Measurements from ENCODE around the gene AQP9. TPM values are rescaled to one million over a fixed set of nuclear protein-coding genes. Genes with fewer than 3 reads are reported as not detected.
A peak's percentile ranks its signal among the peaks of the same experiment; 100 is the strongest.
"Not testable (repeated sequence)": the region's sequence is repeated elsewhere in the genome, so short reads cannot be mapped to it uniquely, and the experiment has no call there.

The AQP9 gene
- total and polyA plus RNA-seq, 5 experiments from 2014 or later: 0.09 to 0.18 TPM; not detected in 3

DNA sequence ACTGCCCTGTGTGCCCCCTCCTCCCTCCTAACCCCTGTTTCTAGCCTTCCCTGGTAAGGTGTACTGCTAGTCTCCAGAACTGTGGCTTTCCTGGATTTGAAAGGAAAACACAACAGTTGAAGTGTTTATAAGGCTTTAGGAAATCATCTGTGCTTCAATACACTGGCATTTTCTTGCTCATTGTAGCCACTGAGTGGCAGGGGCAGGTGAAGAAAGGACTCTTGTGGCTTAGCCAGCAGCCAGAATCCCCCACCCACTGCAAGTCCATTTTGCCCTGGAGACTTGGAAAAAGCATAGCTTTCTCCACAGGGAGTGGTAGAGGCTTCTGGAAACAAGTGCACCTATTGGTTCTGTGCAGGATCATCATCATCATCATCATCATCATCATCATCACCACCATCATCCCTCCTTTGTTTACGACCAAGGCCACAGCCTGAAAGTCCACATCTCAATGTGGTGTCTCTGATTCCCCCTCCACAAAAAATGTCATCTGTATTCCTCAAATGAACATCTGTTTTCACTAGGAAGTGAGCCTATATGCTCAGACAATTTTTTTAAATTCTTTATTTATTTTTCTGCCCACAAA is 33.4 kb downstream of the AQP9 start:
- H3K27me3 Mint-ChIP-seq: peaks cover 12 to 52% (median 23%) of the 10 kb centered on the region in 5 donors

DNA sequence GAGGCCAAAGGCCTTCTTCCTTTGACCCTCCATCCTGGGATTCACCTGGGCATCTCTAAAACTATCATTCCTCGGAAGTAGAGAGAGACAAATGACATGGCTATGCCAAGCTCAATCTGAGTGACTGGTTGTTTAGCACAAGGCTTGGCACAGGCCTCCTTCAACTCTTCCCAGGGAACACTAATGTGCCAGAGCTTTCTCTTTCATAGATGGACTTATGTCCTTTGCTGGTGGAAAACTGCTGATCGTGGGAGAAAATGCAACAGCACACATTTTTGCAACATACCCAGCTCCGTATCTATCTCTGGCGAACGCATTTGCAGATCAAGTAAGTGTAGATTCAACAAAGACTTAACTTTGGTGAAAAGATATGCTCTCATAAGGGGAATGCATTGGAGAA is 36.5 kb downstream of the AQP9 start:
- no peak for ATAC-seq
- no peak overlapping the region for H3K27ac Mint-ChIP-seq
- no peaks in the 10 kb centered on the region for H3K9me3 Mint-ChIP-seq
- DNase-seq: no peak
- no peaks in the 10 kb centered on the region for H3K4me1 Mint-ChIP-seq
- POLR2A ChIA-PET: no interaction called here
- peaks cover 17 to 52% (median 29%) of the 10 kb centered on the region in 5 donors for H3K27me3 Mint-ChIP-seq
- H3K4me3 Mint-ChIP-seq: no peak overlapping the region
- no peaks in the 10 kb centered on the region for H3K36me3 Mint-ChIP-seq

More for the DNA sequence above, 33.4 kb downstream of the AQP9 start:
- ATAC-seq (no peak), DNase-seq (no peak)
- POLR2A ChIA-PET: no interaction called here
- H3K27ac Mint-ChIP-seq: no peak overlapping the region
- no peaks in the 10 kb centered on the region for H3K9me3 Mint-ChIP-seq
- H3K36me3 Mint-ChIP-seq: no peaks in the 10 kb centered on the region
- no peak overlapping the region for H3K4me3 Mint-ChIP-seq
- no peaks in the 10 kb centered on the region for H3K4me1 Mint-ChIP-seq

DNA sequence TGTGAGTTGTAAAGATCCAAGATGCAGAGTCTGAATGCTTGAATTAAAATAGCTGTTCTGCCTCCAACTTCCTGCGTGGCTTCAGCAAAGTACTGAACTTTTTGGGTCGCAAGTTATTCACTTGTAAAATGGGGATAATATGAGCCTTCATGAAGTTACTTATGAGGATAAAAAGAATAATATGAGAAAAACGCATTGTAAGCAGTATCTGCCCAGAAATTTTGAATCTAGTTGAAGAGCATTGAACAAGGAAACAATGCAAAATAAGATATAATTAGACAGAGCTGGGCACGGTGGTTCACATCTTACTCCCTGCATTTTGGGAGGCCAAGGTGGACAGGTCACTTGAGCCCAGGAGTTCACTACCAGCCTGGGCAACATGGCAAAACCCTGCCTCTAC is 37.8 kb downstream of the AQP9 start:
- Mint-ChIP-seq H3K4me3 (no peak overlapping the region), H3K27me3 (peaks cover 17 to 53% (median 31%) of the 10 kb centered on the region in 5 donors), H3K36me3 (no peaks in the 10 kb centered on the region), H3K9me3 (no peaks in the 10 kb centered on the region), H3K27ac (no peak overlapping the region), H3K4me1 (no peaks in the 10 kb centered on the region)
- POLR2A ChIA-PET: no interaction called here
- ATAC-seq: no peak
- DNase-seq: no peak

DNA sequence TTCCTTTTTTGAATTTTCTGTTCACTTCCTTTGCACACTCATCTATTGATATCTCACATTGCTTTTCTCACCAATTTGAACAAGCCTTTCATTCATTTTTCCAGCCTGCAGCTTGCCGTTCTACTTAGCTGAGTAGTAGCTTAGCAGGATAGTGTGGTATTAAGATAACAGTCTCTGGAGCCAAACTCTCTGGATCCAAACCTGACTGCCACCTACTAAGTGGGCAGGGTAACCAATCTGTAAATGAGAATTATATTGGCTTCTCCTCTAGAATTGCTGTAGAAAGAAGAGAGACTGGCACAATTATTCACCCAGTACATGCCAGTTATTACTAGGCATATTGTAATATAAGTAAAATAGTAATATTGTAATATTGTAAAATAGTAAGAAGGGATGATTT is 40.5 kb downstream of the AQP9 start:
- POLR2A ChIA-PET: no interaction called here

DNA sequence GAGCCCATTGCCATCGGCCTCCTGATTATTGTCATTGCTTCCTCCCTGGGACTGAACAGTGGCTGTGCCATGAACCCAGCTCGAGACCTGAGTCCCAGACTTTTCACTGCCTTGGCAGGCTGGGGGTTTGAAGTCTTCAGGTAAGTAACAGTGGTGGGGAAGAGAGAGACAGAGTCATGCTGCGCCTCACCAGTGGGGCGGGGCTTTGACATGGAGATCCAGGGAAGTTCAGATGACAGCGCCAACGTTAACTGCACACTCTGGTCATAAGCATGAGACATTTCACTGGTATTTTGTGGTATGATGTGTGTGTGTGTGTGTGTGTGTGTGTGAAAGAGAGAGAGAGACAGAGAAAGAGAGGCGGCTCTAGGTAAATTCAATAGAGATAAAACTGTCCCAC is 41.0 kb downstream of the AQP9 start:
- H3K27me3 Mint-ChIP-seq: peaks cover 13 to 51% (median 36%) of the 10 kb centered on the region in 5 donors
- H3K4me3 Mint-ChIP-seq: no peak overlapping the region
- no peaks in the 10 kb centered on the region for H3K36me3 Mint-ChIP-seq
- no peaks in the 10 kb centered on the region for H3K9me3 Mint-ChIP-seq
- POLR2A ChIA-PET: no interaction called here
- H3K4me1 Mint-ChIP-seq: no peaks in the 10 kb centered on the region
- no peak overlapping the region for H3K27ac Mint-ChIP-seq
- DNase-seq (no peak), ATAC-seq (no peak)

More for the DNA sequence above, 40.5 kb downstream of the AQP9 start:
- Mint-ChIP-seq H3K27ac (no peak overlapping the region), H3K27me3 (peaks cover 13 to 51% (median 36%) of the 10 kb centered on the region in 5 donors), H3K4me1 (no peaks in the 10 kb centered on the region), H3K9me3 (no peaks in the 10 kb centered on the region), H3K36me3 (no peaks in the 10 kb centered on the region), H3K4me3 (no peak overlapping the region)
- no peak for ATAC-seq
- DNase-seq: no peak

DNA sequence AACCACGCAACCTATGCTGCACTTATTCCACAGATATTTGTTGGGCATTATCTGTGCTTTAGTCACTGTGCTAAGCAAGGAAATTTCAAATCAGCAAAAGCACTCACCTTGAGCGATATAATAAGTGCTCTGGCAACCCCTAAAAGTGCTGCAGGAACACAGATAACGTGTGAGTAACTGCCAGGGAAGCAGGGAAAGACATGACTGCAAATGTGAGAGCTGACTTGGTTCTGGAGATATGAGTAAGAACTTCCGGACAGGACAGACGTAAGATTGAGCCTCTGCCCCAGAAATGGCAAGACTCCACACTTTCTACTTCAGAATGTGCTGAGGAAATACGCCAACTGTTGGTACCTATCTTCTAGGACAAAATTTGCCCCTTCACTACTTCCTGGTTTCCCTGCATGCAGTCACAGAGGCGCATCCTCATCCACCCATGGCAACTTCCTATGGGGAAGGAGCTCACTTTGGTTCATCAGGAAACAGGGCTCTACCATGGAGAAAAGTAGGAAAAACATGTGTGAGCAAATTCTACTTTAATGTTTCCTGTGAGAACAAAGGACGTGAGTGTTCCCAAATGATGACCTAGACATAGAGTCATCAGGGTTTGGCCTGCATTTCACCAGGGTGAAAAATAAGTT is 41.7 kb downstream of the AQP9 start:
- H3K4me3 Mint-ChIP-seq: no peak overlapping the region
- POLR2A ChIA-PET: no interaction called here
- no peak for ATAC-seq

DNA sequence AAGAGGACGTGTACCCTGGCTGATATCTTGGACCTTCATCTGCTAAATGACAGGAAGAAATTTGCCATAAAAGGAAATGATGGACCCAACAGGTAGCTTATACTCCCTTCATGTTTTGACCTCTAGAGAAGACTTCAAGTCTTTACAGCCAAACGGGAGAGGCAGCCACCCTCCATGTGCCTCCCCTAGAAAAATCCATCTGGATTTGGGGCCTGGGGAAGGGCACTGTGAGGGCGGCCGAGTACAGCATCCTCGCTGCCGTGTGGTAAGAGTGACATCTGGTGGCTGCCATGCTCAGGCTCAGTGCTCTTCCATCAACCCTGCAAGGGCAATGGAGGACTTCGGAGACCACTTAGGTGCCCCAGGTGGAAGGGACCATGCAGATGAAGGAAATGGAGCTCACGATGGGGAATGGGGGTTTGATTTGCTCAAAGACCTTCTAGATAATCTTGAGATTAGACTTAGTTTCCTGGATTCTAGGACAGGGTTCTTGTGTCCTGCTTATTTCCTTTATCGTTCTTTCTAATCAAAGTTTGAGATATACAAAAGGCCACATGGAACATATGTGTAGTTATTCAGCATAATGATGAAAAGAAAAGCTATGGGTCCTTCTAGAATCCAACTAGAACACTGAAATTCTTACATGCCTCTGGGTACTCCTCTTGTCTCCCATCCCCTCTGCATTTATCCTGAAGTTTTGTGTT is 44.4 kb downstream of the AQP9 start:
- peak; percentile 50 to 56 for ATAC-seq
- POLR2A ChIA-PET: no interaction called here
- H3K36me3 Mint-ChIP-seq: no peaks in the 10 kb centered on the region
- peak overlapping the region in 1 of 10 donors; percentile 20 for H3K27ac Mint-ChIP-seq
- peaks cover 9 to 37% (median 31%) of the 10 kb centered on the region in 5 donors for H3K27me3 Mint-ChIP-seq
- peak in 3 of 10 donors; percentile 8 to 14 (median 10) for DNase-seq
- H3K9me3 Mint-ChIP-seq: no peaks in the 10 kb centered on the region
- H3K4me3 Mint-ChIP-seq: no peak overlapping the region
- peaks cover 0 to 10% (median 5%) of the 10 kb centered on the region in 4 donors for H3K4me1 Mint-ChIP-seq

More for the DNA sequence above, 41.7 kb downstream of the AQP9 start:
- H3K9me3 Mint-ChIP-seq: no peaks in the 10 kb centered on the region
- H3K36me3 Mint-ChIP-seq: no peaks in the 10 kb centered on the region
- H3K4me1 Mint-ChIP-seq: peaks cover 0 to 1% (median 0%) of the 10 kb centered on the region in 4 donors
- H3K27me3 Mint-ChIP-seq: peaks cover 11 to 51% (median 33%) of the 10 kb centered on the region in 5 donors
- no peak overlapping the region for H3K27ac Mint-ChIP-seq
- no peak for DNase-seq

DNA sequence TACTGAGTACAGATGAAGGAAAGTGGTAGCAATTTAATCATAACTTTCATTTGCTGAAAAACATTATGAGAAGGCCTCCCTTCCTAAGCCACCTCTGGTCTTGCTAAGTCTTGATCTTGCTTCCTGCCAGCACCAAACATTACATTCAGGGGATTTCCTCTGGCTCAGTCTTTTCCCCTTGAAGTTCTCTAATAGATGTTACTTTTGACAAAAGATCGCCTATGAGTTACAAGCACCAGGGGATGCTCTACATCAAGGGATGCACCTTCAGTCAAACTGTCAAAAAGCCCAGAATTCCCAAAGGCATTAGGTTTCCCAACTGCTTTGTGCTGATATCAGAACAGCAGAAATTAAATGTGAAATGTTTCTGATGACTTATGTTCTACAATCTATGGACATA is 47.3 kb downstream of the AQP9 start:
- peaks cover 5 to 44% (median 39%) of the 10 kb centered on the region in 5 donors for H3K27me3 Mint-ChIP-seq
- POLR2A ChIA-PET: no interaction called here
- H3K4me1 Mint-ChIP-seq: peaks cover 0 to 10% (median 5%) of the 10 kb centered on the region in 4 donors
- ATAC-seq (peak; percentile 54 to 79), DNase-seq (peak in 1 of 10 donors; percentile 13)
- no peak overlapping the region for H3K4me3 Mint-ChIP-seq
- no peaks in the 10 kb centered on the region for H3K36me3 Mint-ChIP-seq
- H3K9me3 Mint-ChIP-seq: no peaks in the 10 kb centered on the region
- peak overlapping the region in 1 of 10 donors; percentile 54 for H3K27ac Mint-ChIP-seq

DNA sequence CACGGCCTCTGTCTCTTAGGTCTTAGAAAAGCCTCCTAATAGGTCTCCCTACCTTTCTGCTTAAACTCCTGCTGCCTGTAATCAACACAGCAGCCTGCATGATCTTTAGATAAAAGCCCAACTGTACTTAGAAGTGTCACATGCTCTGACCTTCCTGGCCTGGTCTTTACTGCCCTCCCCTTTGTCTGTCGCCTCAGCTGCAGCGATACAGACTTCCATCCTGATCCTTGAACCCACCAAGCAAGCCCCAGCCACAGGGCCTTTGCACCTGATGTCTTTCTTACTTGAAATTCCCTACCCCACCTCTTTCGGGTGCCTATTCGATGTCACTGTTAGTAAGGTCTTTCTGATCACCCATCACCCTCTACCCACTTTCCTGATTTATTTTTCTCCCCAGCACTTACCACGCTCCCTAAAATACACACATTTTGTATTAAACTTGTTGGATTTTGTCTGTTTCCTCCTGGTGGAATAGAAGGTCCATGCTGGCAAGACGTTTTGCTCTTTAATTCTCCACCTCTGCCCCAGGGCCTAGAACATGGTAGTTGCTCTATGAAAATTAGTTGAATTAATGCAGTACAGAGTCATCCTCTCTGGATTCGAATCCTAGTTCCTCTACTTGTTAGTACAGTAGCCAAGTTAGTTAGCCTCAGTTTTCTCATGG is 51.1 kb downstream of the AQP9 start:
- no peak overlapping the region for H3K27ac Mint-ChIP-seq
- POLR2A ChIA-PET: no interaction called here
- H3K9me3 Mint-ChIP-seq: no peaks in the 10 kb centered on the region
- H3K36me3 Mint-ChIP-seq: no peaks in the 10 kb centered on the region
- H3K27me3 Mint-ChIP-seq: peaks cover 9 to 41% (median 25%) of the 10 kb centered on the region in 5 donors
- H3K4me3 Mint-ChIP-seq: no peak overlapping the region
- no peak for ATAC-seq
- no peak for DNase-seq
- peaks cover 0 to 10% (median 5%) of the 10 kb centered on the region in 4 donors for H3K4me1 Mint-ChIP-seq

DNA sequence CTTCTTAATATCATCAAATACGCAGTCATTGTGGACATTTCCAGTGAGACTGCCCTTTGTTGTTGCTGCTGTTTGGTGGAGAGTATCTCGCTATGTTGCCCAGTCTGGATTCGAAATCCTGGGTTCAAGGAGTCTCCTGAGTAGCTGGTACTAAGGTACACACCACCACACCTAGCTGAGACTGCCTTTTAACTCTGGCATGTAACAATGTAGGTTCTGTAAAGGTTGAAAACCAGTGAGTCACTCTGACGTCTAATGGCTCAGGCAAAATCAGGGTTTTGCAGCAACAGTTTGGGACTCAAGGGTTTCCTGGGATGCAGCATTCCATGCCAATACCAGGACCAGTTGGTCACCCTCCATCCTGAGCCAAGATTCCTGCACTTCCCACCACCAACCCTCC is 52.2 kb downstream of the AQP9 start:
- no peak overlapping the region for H3K4me3 Mint-ChIP-seq
- ATAC-seq: no peak
- no peaks in the 10 kb centered on the region for H3K36me3 Mint-ChIP-seq
- no peak for DNase-seq
- peaks cover 14 to 49% (median 33%) of the 10 kb centered on the region in 5 donors for H3K27me3 Mint-ChIP-seq
- peaks cover 0 to 3% (median 1%) of the 10 kb centered on the region in 4 donors for H3K4me1 Mint-ChIP-seq
- H3K27ac Mint-ChIP-seq: no peak overlapping the region
- POLR2A ChIA-PET: interaction anchor here (0.6 kb wide), 1 partner anchor 1134 kb away, joined by 3 read pairs; no protein-coding TSS in a partner anchor
- H3K9me3 Mint-ChIP-seq: peaks cover 0 to 4% (median 0%) of the 10 kb centered on the region in 9 donors

DNA sequence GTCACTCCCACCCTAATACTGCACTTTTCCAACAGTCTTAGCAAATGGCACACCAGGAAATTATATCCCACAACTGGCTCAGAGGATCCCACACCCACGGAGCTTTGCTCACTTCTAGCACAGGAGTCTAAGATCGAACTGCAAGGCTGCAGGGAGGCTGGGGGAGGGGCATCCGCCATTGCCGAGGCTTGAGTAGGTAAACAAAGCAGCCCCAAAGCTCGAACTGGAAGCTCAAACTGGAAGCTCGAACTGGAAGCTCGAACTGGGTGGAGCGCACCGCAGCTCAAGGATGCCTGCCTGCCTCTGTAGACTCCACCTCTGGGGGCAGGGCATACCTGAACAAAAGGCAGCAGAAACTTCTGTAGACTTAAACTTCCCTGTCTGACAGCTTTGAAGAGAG is 55.5 kb downstream of the AQP9 start:
- POLR2A ChIA-PET, ATAC-seq, H3K4me3 Mint-ChIP-seq, H3K36me3 Mint-ChIP-seq, H3K4me1 Mint-ChIP-seq, H3K27ac Mint-ChIP-seq, DNase-seq: not testable (repeated sequence)
- H3K9me3 Mint-ChIP-seq: peaks cover 0 to 12% (median 3%) of the 10 kb centered on the region in 9 donors
- peaks cover 27 to 58% (median 38%) of the 10 kb centered on the region in 5 donors for H3K27me3 Mint-ChIP-seq

DNA sequence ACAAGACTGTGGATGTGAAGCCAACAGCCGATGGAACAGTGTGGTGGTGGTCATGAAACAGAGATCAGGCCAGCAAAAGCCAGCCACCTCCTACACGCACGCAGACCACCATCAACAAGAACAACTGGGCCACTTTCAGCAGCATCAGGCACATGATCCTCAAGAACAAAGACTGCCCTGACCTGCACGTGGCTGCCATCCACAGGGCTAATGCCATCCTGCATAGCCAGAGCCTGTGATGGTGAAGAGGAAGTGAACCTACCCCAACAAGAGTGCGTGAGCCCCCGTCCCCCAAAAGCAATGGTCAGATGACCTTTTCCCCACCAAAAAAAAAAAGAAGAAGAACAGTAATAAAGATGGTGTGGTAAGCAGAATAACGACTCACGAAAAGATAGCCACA is 62.6 kb downstream of the AQP9 start:
- H3K4me1 Mint-ChIP-seq: no peaks in the 10 kb centered on the region
- peaks cover 8 to 36% (median 17%) of the 10 kb centered on the region in 5 donors for H3K27me3 Mint-ChIP-seq
- no peaks in the 10 kb centered on the region for H3K36me3 Mint-ChIP-seq
- DNase-seq: no peak
- POLR2A ChIA-PET: no interaction called here
- ATAC-seq: no peak
- H3K4me3 Mint-ChIP-seq: no peak overlapping the region
- peaks cover 0 to 8% (median 0%) of the 10 kb centered on the region in 9 donors for H3K9me3 Mint-ChIP-seq
- no peak overlapping the region for H3K27ac Mint-ChIP-seq

DNA sequence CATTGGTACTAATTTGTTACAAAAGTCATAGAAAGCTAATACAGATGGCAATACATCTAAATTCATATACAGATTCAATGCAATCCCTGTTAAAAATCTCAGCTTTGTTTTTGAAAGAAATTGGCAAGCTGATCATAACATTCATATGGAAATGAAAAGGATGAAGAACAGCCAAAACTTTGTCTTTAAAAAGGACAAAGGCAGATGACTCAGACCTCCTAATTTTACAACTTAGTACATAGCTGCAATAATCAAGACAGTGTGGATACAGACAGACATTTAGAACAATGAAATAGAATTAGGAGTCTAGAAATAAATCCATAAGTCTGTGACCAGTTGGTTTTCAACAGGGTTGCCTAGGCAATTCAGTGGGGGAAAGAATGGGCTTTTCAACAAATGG is 63.3 kb downstream of the AQP9 start:
- no peaks in the 10 kb centered on the region for H3K36me3 Mint-ChIP-seq
- H3K27me3 Mint-ChIP-seq: peaks cover 3 to 28% (median 12%) of the 10 kb centered on the region in 5 donors
- no peak for ATAC-seq

More for the DNA sequence above, 63.3 kb downstream of the AQP9 start:
- POLR2A ChIA-PET: no interaction called here
- Mint-ChIP-seq H3K4me3 (no peak overlapping the region), H3K9me3 (peaks cover 0 to 8% (median 0%) of the 10 kb centered on the region in 9 donors), H3K27ac (no peak overlapping the region), H3K4me1 (no peaks in the 10 kb centered on the region)
- no peak for DNase-seq

Data from naive thymus-derived CD8-positive, alpha-beta T cell (primary cell).